ENCODE data around the gene NHLH1.
"Not testable (repeated sequence)": the region's sequence is repeated elsewhere in the genome, so short reads cannot be mapped to it uniquely, and the experiment has no call there.

NHLH1 gene

DNA sequence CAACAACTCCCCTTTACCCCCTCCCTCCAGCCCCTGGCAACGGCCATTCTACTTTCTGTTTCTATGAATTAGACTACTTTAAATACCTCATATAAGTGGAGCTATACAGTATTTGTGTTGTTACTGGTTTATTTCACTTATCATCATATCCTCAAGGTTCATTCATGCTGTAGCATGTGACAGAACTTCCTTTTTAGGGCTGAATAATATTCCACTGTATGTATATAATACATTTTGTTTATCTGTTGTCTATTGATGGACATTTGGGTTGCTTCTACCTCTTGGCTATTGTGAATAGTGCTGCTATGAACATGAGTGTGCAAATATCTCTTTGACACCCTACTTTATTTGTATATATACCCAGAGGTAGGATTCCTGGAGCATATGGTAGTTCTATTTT, 2.2 kb downstream of the NHLH1 start:
- H3K4me1 ChIP-seq (ENCODE audit: insufficient read depth, low read length) = no peaks in the 10 kb centered on the region
- H3K4me3 ChIP-seq (ENCODE audit: low read length) = no peak overlapping the region
- H3K36me3 ChIP-seq (ENCODE audit: insufficient read depth, low read length) = no peaks in the 10 kb centered on the region
- H3K9ac ChIP-seq (ENCODE audit: low read depth, low read length) = no peak overlapping the region
- H3K27ac ChIP-seq (ENCODE audit: low read depth, low read length) = no peak overlapping the region
- 100% methylated on average over 1 of the region's 1 CpG for WGBS
- no peaks in the 10 kb centered on the region for H3K27me3 ChIP-seq (ENCODE audit: insufficient read depth, low read length)
- H3K9me3 ChIP-seq (ENCODE audit: insufficient read depth, low read depth, low read length) = no peaks in the 10 kb centered on the region

DNA sequence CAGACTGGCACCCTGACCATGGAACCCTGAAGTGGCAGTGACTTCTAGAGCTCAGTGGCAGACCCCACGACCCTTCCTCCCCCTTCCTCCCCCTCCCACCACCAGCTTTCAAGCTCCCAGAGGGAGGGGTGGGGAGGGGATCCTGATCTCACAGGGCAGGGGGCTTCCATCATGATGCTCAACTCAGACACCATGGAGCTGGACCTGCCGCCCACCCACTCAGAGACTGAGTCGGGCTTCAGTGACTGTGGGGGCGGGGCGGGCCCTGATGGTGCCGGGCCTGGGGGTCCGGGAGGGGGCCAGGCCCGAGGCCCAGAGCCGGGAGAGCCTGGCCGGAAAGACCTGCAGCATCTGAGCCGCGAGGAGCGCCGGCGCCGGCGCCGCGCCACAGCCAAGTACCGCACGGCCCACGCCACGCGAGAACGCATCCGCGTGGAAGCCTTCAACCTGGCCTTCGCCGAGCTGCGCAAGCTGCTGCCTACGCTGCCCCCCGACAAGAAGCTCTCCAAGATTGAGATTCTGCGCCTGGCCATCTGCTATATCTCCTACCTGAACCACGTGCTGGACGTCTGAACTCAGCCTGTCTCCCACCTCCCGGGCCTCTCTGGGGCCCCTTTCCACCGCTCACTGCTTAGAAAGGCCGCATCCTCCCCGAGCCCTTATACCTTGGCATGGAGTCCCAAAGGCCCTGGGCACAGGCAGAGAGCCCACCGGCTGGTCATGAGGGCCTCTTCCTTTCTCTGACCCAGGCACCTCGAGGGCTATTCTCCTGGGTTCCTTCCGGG, 3.9 kb downstream of the NHLH1 start:
- Histone ChIP-seq H3K9me3 (ENCODE audit: insufficient read depth, low read depth, low read length) (no peaks in the 10 kb centered on the region), H3K27ac (ENCODE audit: low read depth, low read length) (no peak overlapping the region), H3K4me3 (ENCODE audit: low read length) (no peak overlapping the region), H3K36me3 (ENCODE audit: insufficient read depth, low read length) (no peaks in the 10 kb centered on the region), H3K4me1 (ENCODE audit: insufficient read depth, low read length) (peaks cover 16% of the 10 kb centered on the region), H3K27me3 (ENCODE audit: insufficient read depth, low read length) (no peaks in the 10 kb centered on the region), H3K9ac (ENCODE audit: low read depth, low read length) (no peak overlapping the region)
- 89% methylated on average over 41 of the region's 42 CpGs for WGBS

DNA sequence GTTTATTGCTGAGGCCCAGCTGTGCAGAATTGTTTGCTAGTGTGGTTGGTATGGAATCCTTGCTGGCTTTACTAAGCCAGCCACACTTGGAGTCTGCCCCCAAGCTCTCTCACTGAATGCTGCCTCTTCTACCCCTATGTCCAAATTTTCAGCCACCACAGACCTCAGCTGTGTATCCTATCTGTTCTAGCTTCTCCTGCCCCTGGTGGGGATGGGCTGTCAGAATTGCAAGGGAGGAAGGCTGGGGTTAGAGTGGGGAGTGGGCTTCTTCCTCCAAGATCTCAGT, 4.4 kb downstream of the NHLH1 start:
- H3K27ac ChIP-seq (ENCODE audit: low read depth, low read length) = no peak overlapping the region
- H3K9ac ChIP-seq (ENCODE audit: low read depth, low read length) = no peak overlapping the region
- H3K4me1 ChIP-seq (ENCODE audit: insufficient read depth, low read length) = peaks cover 21% of the 10 kb centered on the region
- no peaks in the 10 kb centered on the region for H3K27me3 ChIP-seq (ENCODE audit: insufficient read depth, low read length)
- H3K36me3 ChIP-seq (ENCODE audit: insufficient read depth, low read length) = no peaks in the 10 kb centered on the region
- H3K4me3 ChIP-seq (ENCODE audit: low read length) = no peak overlapping the region
- H3K9me3 ChIP-seq (ENCODE audit: insufficient read depth, low read depth, low read length) = no peaks in the 10 kb centered on the region

DNA sequence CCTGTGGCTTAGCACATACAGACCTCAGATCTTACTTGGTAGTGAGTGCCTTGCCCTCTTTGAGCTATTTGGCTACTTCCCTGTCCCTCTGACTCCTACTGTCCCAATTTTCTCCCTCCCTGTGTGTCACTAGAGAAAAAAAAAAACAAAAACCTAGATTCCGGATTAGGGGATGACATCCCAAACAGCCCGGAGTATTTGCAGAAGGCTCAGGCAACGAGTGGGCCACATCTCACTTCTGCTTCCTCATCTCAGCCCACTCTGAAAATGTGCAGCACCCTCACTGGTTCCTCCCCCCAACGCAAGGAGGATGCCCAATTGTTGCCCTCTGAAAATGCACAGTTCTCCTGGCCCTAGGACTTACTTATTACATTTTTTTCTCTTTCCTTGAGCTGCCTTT, 4.9 kb downstream of the NHLH1 start:
- Histone ChIP-seq H3K4me1 (ENCODE audit: insufficient read depth, low read length) (peaks cover 24% of the 10 kb centered on the region), H3K9ac (ENCODE audit: low read depth, low read length) (no peak overlapping the region), H3K27ac (ENCODE audit: low read depth, low read length) (no peak overlapping the region), H3K4me3 (ENCODE audit: low read length) (no peak overlapping the region), H3K36me3 (ENCODE audit: insufficient read depth, low read length) (no peaks in the 10 kb centered on the region), H3K9me3 (ENCODE audit: insufficient read depth, low read depth, low read length) (no peaks in the 10 kb centered on the region), H3K27me3 (ENCODE audit: insufficient read depth, low read length) (no peaks in the 10 kb centered on the region)
- 93% methylated on average over 4 of the region's 4 CpGs for WGBS

DNA sequence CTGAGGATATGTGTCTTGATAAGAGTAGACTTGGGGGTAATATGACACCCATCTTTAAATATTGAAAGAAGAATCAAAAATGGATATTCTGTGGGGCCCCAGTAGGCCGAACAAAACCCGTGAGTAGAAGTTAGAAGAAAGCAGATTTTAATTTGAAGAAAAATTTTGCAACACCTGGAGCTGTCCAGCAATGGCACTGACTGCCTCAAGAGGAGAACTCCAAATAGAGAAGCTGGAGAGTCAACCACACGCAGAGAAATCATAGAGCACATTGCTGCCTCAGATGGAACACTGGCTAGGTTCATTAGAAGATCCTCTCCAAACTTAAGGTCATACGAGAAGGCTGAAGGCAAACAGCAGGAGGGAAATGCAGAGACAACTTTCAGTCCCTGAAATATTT, 6.8 kb downstream of the NHLH1 start:
- 83% methylated on average over 4 of the region's 4 CpGs for WGBS
- H3K4me3 ChIP-seq (ENCODE audit: low read length) = no peak overlapping the region
- peaks cover 32% of the 10 kb centered on the region for H3K4me1 ChIP-seq (ENCODE audit: insufficient read depth, low read length)
- no peak overlapping the region for H3K27ac ChIP-seq (ENCODE audit: low read depth, low read length)
- H3K9me3 ChIP-seq (ENCODE audit: insufficient read depth, low read depth, low read length) = no peaks in the 10 kb centered on the region
- H3K36me3 ChIP-seq (ENCODE audit: insufficient read depth, low read length) = no peaks in the 10 kb centered on the region
- H3K9ac ChIP-seq (ENCODE audit: low read depth, low read length) = no peak overlapping the region
- H3K27me3 ChIP-seq (ENCODE audit: insufficient read depth, low read length) = no peaks in the 10 kb centered on the region

DNA sequence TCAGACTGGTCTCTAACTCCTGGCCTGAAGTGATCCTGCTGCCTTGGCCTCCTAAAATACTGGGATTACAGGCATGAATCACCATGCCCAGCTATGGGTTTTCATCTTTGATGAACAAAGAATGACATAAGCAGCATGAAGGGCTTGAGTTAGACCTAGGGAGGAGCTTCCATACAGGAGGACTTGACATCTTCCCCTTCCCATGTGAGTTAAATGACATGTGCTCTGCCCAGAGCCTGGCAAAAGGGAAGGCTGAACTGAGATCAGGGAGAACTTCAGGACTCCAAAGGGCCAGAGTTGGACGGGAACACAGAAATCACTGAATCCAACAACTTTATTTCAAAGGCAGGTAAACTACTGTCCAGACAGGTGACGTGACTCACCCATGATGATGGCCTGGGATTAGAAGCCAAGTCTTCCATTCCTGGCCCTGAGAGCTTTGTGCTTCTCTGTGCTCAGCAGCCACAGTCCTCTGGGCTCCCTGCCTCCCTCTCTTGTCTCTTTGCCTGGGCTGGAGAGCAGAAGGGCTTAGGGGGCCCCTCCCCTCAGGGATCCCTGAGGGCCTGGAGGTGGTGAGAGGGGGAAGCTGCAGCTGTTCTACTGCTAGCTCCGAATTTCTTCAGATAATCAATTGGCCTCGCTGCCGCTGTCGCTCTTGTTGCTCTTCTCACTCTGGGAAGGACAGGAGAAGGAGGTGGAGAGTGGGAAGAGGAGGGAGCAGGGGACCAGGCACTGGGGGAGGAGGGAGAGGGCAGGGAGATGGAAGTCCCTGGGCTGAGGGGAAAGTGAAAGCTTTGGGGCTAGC, 7.6 kb downstream of the NHLH1 start:
- Histone ChIP-seq H3K4me3 (ENCODE audit: low read length) (peak overlapping the region; percentile 18; the same call in 1 of the 2 replicates), H3K27me3 (ENCODE audit: insufficient read depth, low read length) (no peaks in the 10 kb centered on the region), H3K27ac (ENCODE audit: low read depth, low read length) (peak overlapping the region; percentile 37; the same call in 1 of the 2 replicates), H3K36me3 (ENCODE audit: insufficient read depth, low read length) (no peaks in the 10 kb centered on the region), H3K9ac (ENCODE audit: low read depth, low read length) (peak overlapping the region; percentile 14; the same call in 1 of the 2 replicates), H3K9me3 (ENCODE audit: insufficient read depth, low read depth, low read length) (no peaks in the 10 kb centered on the region), H3K4me1 (ENCODE audit: insufficient read depth, low read length) (peaks cover 32% of the 10 kb centered on the region)
- WGBS = 29% methylated on average over 6 of the region's 6 CpGs

DNA sequence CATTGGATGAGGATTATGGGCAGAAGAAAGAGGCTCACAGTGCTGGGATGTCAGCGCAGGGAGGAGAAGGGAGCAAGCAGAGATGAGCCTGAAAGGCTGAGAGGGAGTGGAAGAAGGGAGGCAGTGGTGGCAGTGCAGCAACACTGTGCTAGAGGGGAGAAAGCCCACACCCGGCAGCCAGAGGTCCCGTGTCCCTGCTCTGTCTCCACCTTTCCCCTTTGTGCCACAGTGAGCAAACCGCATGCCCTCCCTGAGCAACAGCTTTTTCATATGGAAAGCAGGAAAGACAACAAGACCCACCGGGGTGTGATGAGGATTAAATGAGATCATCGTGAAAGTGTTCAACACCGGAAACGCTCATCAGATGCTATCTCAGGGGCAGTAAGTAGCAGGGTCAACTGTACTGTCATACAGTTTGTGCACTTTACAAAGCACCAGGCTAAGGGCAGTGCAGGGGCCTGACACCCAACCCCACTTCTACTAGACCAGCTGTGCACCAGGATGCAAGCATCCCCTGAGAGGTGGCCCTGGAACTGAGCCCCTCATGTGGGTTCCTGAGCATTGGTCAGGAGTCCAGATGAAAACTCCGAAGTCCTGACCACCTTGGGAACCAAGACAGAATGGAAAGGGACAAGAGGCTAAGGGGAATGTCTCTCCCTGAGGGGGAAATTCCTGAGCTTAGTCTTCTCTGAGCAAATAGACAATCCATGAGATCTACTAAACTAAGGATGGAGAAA, 9.1 kb downstream of the NHLH1 start:
- H3K9ac ChIP-seq (ENCODE audit: low read depth, low read length) = peak overlapping the region; percentile 65; the same call in 1 of the 2 replicates
- 3% methylated on average over 9 of the region's 9 CpGs for WGBS
- H3K4me1 ChIP-seq (ENCODE audit: insufficient read depth, low read length) = peaks cover 32% of the 10 kb centered on the region
- peak overlapping the region; percentile 74 for H3K27ac ChIP-seq (ENCODE audit: low read depth, low read length)
- H3K27me3 ChIP-seq (ENCODE audit: insufficient read depth, low read length) = no peaks in the 10 kb centered on the region
- H3K4me3 ChIP-seq (ENCODE audit: low read length) = peak overlapping the region; percentile 5
- H3K36me3 ChIP-seq (ENCODE audit: insufficient read depth, low read length) = no peaks in the 10 kb centered on the region
- no peaks in the 10 kb centered on the region for H3K9me3 ChIP-seq (ENCODE audit: insufficient read depth, low read depth, low read length)

DNA sequence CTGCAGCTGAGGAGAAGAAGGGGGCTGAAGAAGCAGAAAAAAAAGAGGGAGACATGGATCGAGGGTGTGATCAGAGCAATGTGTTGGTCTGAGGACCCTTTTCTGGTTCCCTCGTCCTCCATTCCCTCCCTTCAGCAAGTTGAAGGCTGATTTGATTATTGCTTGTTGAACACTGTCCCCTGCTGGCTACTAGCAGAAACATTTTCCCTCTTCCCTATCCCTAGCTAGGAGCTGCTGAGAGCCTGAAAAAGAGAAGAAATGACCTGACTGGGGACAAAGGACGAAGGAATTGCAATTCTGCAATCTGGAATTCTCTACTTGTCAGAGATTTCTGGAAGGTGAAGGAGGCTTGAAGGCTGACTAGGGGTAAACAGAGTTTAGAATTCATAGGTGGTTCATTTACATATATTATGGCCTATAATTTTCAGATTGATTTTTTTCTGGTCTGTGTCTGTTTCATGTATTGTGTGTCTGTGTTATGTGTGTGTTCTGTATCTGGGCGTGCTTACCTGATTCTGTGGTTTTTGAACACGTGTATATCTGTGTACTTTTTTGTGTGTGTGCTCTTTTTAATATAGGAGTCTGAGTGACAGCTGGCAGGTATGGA, 9.8 kb downstream of the NHLH1 start:
- Histone ChIP-seq H3K4me3 (ENCODE audit: low read length) (peak overlapping the region; percentile 5; the same call in 1 of the 2 replicates), H3K9ac (ENCODE audit: low read depth, low read length) (no peak overlapping the region; the same call in 1 of the 2 replicates), H3K36me3 (ENCODE audit: insufficient read depth, low read length) (no peaks in the 10 kb centered on the region), H3K4me1 (ENCODE audit: insufficient read depth, low read length) (peaks cover 32% of the 10 kb centered on the region), H3K9me3 (ENCODE audit: insufficient read depth, low read depth, low read length) (no peaks in the 10 kb centered on the region), H3K27me3 (ENCODE audit: insufficient read depth, low read length) (no peaks in the 10 kb centered on the region), H3K27ac (ENCODE audit: low read depth, low read length) (peak overlapping the region; percentile 60; the same call in 1 of the 2 replicates)
- 25% methylated on average over 5 of the region's 5 CpGs for WGBS

DNA sequence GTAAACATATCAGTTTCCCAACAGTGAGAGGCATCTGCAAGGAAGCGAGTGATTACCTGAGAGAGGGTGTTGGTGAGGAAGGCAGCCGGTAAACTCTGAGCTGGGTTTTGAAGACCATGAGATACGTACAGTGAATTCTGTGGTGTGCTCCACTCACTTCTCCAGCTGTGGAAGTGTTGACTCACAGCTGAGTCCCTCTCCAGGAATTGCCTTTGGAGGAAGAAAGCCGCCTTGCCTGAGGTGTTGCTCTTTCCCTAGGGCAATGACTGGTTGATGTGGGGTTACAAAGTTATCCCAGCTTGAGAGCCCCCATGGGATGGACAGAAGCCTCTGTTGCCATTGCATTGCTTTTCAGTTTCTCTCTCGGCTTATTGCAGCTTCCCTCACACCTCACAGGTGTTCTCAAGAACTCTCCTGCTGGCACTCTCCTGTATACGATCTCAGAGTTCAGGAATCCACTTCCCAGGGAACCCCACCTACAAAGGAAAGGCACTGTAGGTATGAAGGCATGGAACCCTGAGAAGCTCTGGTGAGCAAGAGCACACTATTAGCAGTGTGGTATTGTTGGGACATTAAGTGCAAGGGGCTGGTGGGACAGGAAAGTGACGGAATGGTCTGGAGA, 10.8 kb downstream of the NHLH1 start:
- no peaks in the 10 kb centered on the region for H3K36me3 ChIP-seq (ENCODE audit: insufficient read depth, low read length)
- peaks cover 32% of the 10 kb centered on the region for H3K4me1 ChIP-seq (ENCODE audit: insufficient read depth, low read length)
- WGBS = 74% methylated on average over 7 of the region's 7 CpGs
- no peak overlapping the region for H3K4me3 ChIP-seq (ENCODE audit: low read length)
- no peaks in the 10 kb centered on the region for H3K27me3 ChIP-seq (ENCODE audit: insufficient read depth, low read length)
- no peaks in the 10 kb centered on the region for H3K9me3 ChIP-seq (ENCODE audit: insufficient read depth, low read depth, low read length)
- H3K9ac ChIP-seq (ENCODE audit: low read depth, low read length) = no peak overlapping the region
- no peak overlapping the region for H3K27ac ChIP-seq (ENCODE audit: low read depth, low read length)

DNA sequence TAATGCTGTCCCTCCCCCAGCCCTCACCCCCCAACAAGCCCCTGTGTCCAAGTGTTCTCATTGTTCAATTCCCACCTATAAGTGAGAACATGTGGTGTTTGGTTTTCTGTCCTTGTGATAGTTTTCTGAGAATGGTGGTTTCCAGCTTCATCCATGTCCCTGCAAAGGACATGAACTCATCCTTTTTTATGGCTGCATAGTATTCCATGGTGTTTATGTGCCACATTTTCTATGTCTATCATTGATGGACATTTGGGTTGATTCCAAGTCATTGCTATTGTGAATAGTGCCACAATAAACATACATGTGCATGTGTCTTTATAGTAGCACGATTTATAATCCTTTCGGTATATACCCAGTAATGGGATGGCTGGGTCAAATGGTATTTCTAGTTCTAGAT, 17.9 kb downstream of the NHLH1 start:
- not testable (repeated sequence) for H3K4me1 ChIP-seq (ENCODE audit: insufficient read depth, low read length); H3K9me3 ChIP-seq (ENCODE audit: insufficient read depth, low read depth, low read length); H3K27ac ChIP-seq (ENCODE audit: low read depth, low read length); H3K9ac ChIP-seq (ENCODE audit: low read depth, low read length); H3K4me3 ChIP-seq (ENCODE audit: low read length); H3K27me3 ChIP-seq (ENCODE audit: insufficient read depth, low read length); H3K36me3 ChIP-seq (ENCODE audit: insufficient read depth, low read length)
- no CpG with 5 or more reads among the region's 2 CpGs for WGBS
